Measurements from ENCODE around the gene OR6N1.

DNA sequence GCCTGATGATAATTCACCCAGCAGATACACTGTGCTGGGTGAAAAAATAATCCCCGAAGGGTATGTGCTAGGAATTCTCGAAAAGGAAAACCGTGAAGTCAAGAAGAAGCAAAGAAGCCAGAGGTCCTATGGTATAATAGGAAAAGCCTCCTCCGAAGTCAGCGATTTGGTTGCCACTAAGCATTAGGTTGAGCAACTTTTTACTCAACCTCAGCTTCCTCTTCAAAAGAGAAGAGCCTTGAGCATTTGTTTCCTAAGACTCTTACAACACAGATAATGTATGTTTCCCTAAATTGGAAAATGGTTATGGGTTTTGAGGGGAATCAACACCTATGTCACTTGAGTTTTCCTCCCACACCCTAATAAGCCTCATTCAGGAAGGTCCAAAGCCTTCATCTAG lies 37.9 kb upstream of the OR6N1 start:
- TF ChIP-seq, protein P1, sequence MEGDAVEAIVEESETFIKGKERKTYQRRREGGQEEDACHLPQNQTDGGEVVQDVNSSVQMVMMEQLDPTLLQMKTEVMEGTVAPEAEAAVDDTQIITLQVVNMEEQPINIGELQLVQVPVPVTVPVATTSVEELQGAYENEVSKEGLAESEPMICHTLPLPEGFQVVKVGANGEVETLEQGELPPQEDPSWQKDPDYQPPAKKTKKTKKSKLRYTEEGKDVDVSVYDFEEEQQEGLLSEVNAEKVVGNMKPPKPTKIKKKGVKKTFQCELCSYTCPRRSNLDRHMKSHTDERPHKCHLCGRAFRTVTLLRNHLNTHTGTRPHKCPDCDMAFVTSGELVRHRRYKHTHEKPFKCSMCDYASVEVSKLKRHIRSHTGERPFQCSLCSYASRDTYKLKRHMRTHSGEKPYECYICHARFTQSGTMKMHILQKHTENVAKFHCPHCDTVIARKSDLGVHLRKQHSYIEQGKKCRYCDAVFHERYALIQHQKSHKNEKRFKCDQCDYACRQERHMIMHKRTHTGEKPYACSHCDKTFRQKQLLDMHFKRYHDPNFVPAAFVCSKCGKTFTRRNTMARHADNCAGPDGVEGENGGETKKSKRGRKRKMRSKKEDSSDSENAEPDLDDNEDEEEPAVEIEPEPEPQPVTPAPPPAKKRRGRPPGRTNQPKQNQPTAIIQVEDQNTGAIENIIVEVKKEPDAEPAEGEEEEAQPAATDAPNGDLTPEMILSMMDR (IDR thresholded peaks at IDR 0.05; ENCODE audit: extremely low read depth in 1 of 2, insufficient read depth in 1 of 2, low read depth in 1 of 2, low read length in 2 of 2), result no peak
- TF ChIP-seq POLR2AphosphoS5 (IDR thresholded peaks at IDR 0.05; ENCODE audit: insufficient read depth, low read depth, low read length), result no peak
- no peak for TF ChIP-seq POLR2A (IDR thresholded peaks at IDR 0.05; ENCODE audit: low read depth, low read length)
- TF ChIP-seq EZH2 (IDR thresholded peaks at IDR 0.05; ENCODE audit: borderline replicate concordance, low read depth, low read length, severe bottlenecking), result no peak

Measured in endothelial cell of umbilical vein (primary cell).